T-cell (primary cell): ENCODE data around the gene MMP28. TPM values are rescaled to one million over a fixed set of nuclear protein-coding genes. Genes with fewer than 3 reads are reported as not detected.

Experiments
- ATAC-seq, 4 experiments: fragments of 200-7000 bp in 3 of 4; fragments of 150-1000 bp in 1 of 4; cut with Tn5 transposase; replicated peaks in 1 of 4; 1 replicate in 3 of 4; 2 replicates in 1 of 4; pipeline ENCODE4 v1.10.0; 2021; ENCODE audit warnings: moderate library complexity in 3 of 4, mild to moderate bottlenecking in 2 of 4, moderate number of reproducible peaks in 1 of 4
- CTCF ChIA-PET, 2 donors: fragments of 300-600 bp; sonication (Branson Sonifier 250); formaldehyde crosslinking; loops; one replicate each; lab custom pipeline; 2022; ENCODE audit warnings: antibody characterized with exemption in 2 of 2; lab: Charles Lee
- POLR2A ChIA-PET, 2 donors: fragments of 300-600 bp; sonication (Branson Sonifier 250); formaldehyde crosslinking; loops; one replicate each; lab custom pipeline; 2022; ENCODE audit warnings: antibody characterized with exemption in 2 of 2; lab: Charles Lee
- DNase-seq, 35 experiments: peaks; one replicate each; pipeline versions ENCODE4 v3.0.0 to v3.0.0-alpha.2; 2013 to 2023
- H3K27ac ChIP-seq: one replicate; pipeline ENCODE4 v1.5.1; 2013; ENCODE audit warnings: low read length
- H3K27me3 ChIP-seq, 2 experiments: replicated peaks in 1 of 2; 1 replicate in 1 of 2; 2 replicates in 1 of 2; pipeline versions ENCODE4 v1.6.1 to v1.7.0; 2013; ENCODE audit warnings: low read length in 1 of 2, mixed read lengths in 1 of 2; ENCODE audit not compliant: control insufficient read depth in 2 of 2, insufficient read depth in 2 of 2; ENCODE audit errors: extremely low read depth in 1 of 2
- H3K36me3 ChIP-seq, 2 donors: 1 replicate in 1 of 2; 2 replicates in 1 of 2; pipeline versions ENCODE4 v1.6.1 to v1.7.0; 2013; ENCODE audit warnings: low read length in 1 of 2; ENCODE audit not compliant: control insufficient read depth in 2 of 2, insufficient read depth in 1 of 2; ENCODE audit errors: extremely low read depth in 1 of 2
- H3K4me1 ChIP-seq, 2 experiments: 1 replicate in 1 of 2; 2 replicates in 1 of 2; pipeline versions ENCODE4 v1.6.1 to v1.7.0; 2013; ENCODE audit warnings: low read length in 2 of 2, mixed read lengths in 1 of 2; ENCODE audit not compliant: insufficient read depth in 2 of 2, control insufficient read depth in 1 of 2; ENCODE audit errors: extremely low read depth in 1 of 2
- H3K4me3 ChIP-seq, 2 donors: 1 replicate in 1 of 2; 2 replicates in 1 of 2; pipeline versions ENCODE4 v1.5.1 to v1.7.0; 2013; ENCODE audit warnings: mild to moderate bottlenecking in 2 of 2, low read length in 1 of 2, moderate library complexity in 1 of 2; ENCODE audit not compliant: control insufficient read depth in 1 of 2; ENCODE audit errors: extremely low read depth in 1 of 2
- H3K9me3 ChIP-seq: 2 replicates; pipeline ENCODE4 v1.7.0; 2013
- H3K27ac Mint-ChIP-seq, 2 donors: one replicate each; pipeline ENCODE4 v1.8.0; 2020 to 2021; ENCODE audit warnings: mild to moderate bottlenecking in 2 of 2, mixed read lengths in 2 of 2
- H3K27me3 Mint-ChIP-seq, 2 donors: one replicate each; pipeline ENCODE4 v1.8.0; 2021 to 2022; ENCODE audit warnings: mixed read lengths in 2 of 2
- H3K36me3 Mint-ChIP-seq: one replicate; pipeline ENCODE4 v1.8.0; 2021; ENCODE audit warnings: mixed read lengths
- H3K4me1 Mint-ChIP-seq, 3 donors: one replicate each; pipeline ENCODE4 v1.8.0; 2020 to 2022; ENCODE audit warnings: mixed read lengths in 3 of 3, mild to moderate bottlenecking in 1 of 3
- H3K4me3 Mint-ChIP-seq, 3 donors: one replicate each; pipeline ENCODE4 v1.8.0; 2020 to 2022; ENCODE audit warnings: mild to moderate bottlenecking in 3 of 3, mixed read lengths in 3 of 3, moderate library complexity in 3 of 3
- H3K9me3 Mint-ChIP-seq, 3 donors: one replicate each; pipeline ENCODE4 v1.8.0; 2020 to 2022; ENCODE audit warnings: mixed read lengths in 3 of 3
- WGBS: methylation state at CpG from one replicate; pipeline ENCODE4 v1.1.5; 2013; ENCODE audit warnings: missing lambda C conversion rate; ENCODE audit not compliant: insufficient coverage; 5-methylcytosine and 5-hydroxymethylcytosine counted together
- total RNA-seq, 35 experiments: library from RNA in 6 of 35; stranded (reverse) in 6 of 35; fragments of 120-200 nt in 1 of 35; gene quantifications; one replicate each; pipeline versions ENCODE4 v1.2.1 to v1.2.4 and lab custom pipeline; 2013 to 2026

MMP28 gene
- total RNA-seq, 5 donors from 2014 or later (not counting 1 experiment from before 2014, with no cell fraction given), result 3.4 to 11.4 (median 6.9) TPM

DNA sequence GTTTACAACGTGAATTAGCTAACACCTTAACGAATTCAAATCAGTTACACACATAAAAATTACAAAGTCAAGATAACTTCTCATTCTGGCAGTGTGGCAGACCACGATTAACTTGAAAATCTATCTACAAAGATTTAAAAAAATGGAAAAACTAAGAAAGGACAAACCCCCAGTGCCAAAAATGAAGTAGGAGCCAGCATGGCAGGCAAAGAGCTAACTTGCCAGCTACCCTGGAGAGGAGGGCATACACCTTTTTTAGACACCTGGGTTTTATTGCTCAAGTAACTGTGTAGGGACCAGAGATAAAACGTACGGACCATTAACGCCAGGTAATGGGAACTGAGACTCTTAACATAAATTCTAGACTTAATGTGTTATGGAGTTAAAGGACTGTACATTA, 16.3 kb upstream of the MMP28 start:
- peaks cover 21 to 29% of the 10 kb centered on the region in 2 experiments for H3K4me1 ChIP-seq
- no peaks in the 10 kb centered on the region for H3K27me3 ChIP-seq
- H3K9me3 Mint-ChIP-seq, result no peaks in the 10 kb centered on the region
- H3K4me3 ChIP-seq, result no peak overlapping the region
- CTCF ChIA-PET, result interaction anchor here in 1 of 2 donors (0.7 to 1.5 kb wide), 2 partner anchors 38 to 48 kb away, joined by 4 to 7 read pairs; no protein-coding TSS in a partner anchor
- DNase-seq, result no peak
- H3K27ac Mint-ChIP-seq, result peak overlapping the region; percentile 22 to 49
- no peaks in the 10 kb centered on the region for H3K27me3 Mint-ChIP-seq
- H3K9me3 ChIP-seq, result no peaks in the 10 kb centered on the region
- H3K36me3 ChIP-seq, result no peaks in the 10 kb centered on the region
- H3K27ac ChIP-seq, result no peak overlapping the region
- POLR2A ChIA-PET, result no interaction called here
- H3K4me1 Mint-ChIP-seq, result peaks cover 71 to 77% (median 72%) of the 10 kb centered on the region in 3 donors
- ATAC-seq, result no peak
- peak overlapping the region; percentile 37 to 92 (median 39) for H3K4me3 Mint-ChIP-seq
- peaks cover 10% of the 10 kb centered on the region for H3K36me3 Mint-ChIP-seq
- 60% methylated on average over 1 of the region's 6 CpGs for WGBS

DNA sequence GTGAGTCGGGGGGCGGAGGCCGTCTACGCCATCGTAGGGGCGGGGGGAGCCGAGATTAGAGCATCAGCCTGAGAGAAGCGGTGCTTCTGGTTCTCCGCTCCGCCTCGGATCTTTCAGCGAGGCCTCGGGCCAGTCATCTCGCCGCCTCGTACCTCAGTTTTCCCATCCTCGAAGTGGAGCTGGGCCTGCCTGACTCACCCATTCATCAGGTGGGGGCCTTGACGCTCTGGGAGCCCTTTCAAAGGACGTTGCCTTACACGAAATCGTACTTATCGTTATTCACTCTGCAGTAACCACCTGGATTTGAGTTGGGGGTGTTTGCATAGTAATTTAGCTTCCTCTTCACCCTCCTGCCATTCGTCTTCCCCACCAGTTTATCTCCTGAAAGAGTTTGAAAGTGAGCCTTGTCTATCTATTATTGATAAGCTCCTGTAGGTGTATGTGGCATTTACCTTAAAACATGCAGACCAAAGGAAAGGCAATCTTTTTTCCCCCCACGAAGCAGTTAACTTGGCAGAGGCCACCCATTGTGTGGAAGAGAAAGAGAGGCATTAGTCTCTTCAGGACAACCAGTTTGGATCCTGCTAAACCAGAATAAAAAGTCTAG, 14.5 kb upstream of the MMP28 start:
- H3K27ac Mint-ChIP-seq, result peak overlapping the region; percentile 99

DNA sequence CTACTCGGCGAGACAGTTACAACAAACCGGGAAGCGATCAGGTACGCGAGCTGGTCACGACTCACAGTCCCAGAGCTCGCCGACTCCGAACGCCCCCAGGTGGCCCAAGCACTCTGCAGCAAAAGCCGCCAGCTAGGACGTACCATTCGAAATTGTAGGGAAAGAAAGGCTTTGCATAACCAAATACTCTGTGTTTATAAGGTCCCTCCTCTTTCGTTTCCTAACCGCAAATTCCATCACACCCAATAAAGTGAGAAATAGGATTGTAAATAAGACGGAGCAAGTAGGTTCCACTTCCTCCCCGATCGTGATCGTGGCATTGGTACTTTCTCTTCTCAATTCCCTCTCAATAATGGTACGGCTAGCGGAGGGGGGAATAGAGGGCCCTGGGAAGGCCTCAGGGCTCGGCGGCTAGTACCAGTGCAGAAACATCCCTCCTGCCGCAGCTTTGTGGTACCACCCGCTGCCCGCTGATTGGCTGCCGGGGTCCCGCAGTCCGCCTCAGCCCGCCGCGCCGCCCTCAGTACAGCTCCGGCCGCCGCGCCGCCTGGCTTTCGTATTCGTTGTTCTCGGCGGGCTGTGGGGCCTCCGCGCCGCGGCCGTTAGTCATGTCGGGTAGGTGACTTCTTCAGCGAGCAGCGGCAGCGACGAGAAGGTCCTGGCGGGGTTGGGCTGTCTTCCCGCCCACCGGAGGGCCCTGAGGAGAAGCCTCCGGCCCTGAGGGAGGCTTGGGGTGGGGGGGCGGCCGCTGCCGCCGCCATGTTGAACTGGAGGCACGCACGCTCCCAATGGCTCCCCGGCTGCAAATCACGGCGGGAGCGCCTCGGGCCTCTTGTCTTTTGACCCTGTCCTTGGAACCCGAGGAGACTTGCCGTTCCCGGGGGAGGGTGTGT, 13.8 kb upstream of the MMP28 start, which contains the start of gene TAF15:
TSS of gene TAF15 (plus strand) at position 523 of the 893 bp plus-strand sequence. CDS start at position 609, 86 bp downstream.
- ATAC-seq (peak; percentile 91 to 93 (median 92)), DNase-seq (peak; percentile 81 to 98 (median 95))
- Histone ChIP-seq H3K27ac (peak within 1 kb of the TSS; percentile 84), H3K36me3 (no peaks in the 10 kb centered on the region), H3K4me1 (peaks cover 24 to 25% of the 10 kb centered on the region in 2 experiments), H3K4me3 (peak within 1 kb of the TSS; percentile 67 to 90), H3K9me3 (no peaks in the 10 kb centered on the region), H3K27me3 (no peaks in the 10 kb centered on the region)
- POLR2A ChIA-PET, result interaction anchor here (0.5 to 1.5 kb wide), 7 partner anchors 8 to 231 kb away, joined by 3 to 7 read pairs (median 3); partner anchors contain the start of gene PEX12 (in 1 of the 2)
- H3K27ac Mint-ChIP-seq, result peak within 1 kb of the TSS; percentile 99
- no peaks in the 10 kb centered on the region for H3K27me3 Mint-ChIP-seq
- H3K36me3 Mint-ChIP-seq, result peaks cover 10% of the 10 kb centered on the region
- H3K4me3 Mint-ChIP-seq, result peak within 1 kb of the TSS; percentile 92 to 93 (median 93)
- H3K4me1 Mint-ChIP-seq, result peaks cover 51 to 53% (median 53%) of the 10 kb centered on the region in 3 donors
- no peaks in the 10 kb centered on the region for H3K9me3 Mint-ChIP-seq
- CTCF ChIA-PET, result interaction anchor here (0.5 to 3.1 kb wide), 22 partner anchors 8 to 497 kb away, joined by 3 to 75 read pairs (median 4); no protein-coding TSS in a partner anchor
- 0% methylated on average over 48 of the region's 71 CpGs for WGBS

More for the DNA sequence above, 14.5 kb upstream of the MMP28 start:
- Histone ChIP-seq H3K4me1 (peaks cover 21 to 24% of the 10 kb centered on the region in 2 experiments), H3K36me3 (no peaks in the 10 kb centered on the region), H3K4me3 (peak overlapping the region; percentile 67 to 90), H3K27ac (peak overlapping the region; percentile 84), H3K9me3 (no peaks in the 10 kb centered on the region), H3K27me3 (no peaks in the 10 kb centered on the region)
- WGBS, result 2% methylated on average over 16 of the region's 24 CpGs
- H3K9me3 Mint-ChIP-seq, result no peaks in the 10 kb centered on the region
- DNase-seq, result no peak
- peaks cover 10% of the 10 kb centered on the region for H3K36me3 Mint-ChIP-seq
- POLR2A ChIA-PET, result interaction anchor here in 1 of 2 donors (1.5 kb wide), 1 partner anchor 46 kb away, joined by 7 read pairs; no protein-coding TSS in a partner anchor
- ATAC-seq, result peak in 2 of 4 experiments; percentile 3 to 5
- H3K4me3 Mint-ChIP-seq, result peak overlapping the region; percentile 92 to 93 (median 93)
- peaks cover 55 to 61% (median 55%) of the 10 kb centered on the region in 3 donors for H3K4me1 Mint-ChIP-seq
- no peaks in the 10 kb centered on the region for H3K27me3 Mint-ChIP-seq
- CTCF ChIA-PET, result interaction anchor here (0.6 to 3.1 kb wide), 6 partner anchors 9 to 387 kb away, joined by 3 to 75 read pairs (median 5); no protein-coding TSS in a partner anchor

DNA sequence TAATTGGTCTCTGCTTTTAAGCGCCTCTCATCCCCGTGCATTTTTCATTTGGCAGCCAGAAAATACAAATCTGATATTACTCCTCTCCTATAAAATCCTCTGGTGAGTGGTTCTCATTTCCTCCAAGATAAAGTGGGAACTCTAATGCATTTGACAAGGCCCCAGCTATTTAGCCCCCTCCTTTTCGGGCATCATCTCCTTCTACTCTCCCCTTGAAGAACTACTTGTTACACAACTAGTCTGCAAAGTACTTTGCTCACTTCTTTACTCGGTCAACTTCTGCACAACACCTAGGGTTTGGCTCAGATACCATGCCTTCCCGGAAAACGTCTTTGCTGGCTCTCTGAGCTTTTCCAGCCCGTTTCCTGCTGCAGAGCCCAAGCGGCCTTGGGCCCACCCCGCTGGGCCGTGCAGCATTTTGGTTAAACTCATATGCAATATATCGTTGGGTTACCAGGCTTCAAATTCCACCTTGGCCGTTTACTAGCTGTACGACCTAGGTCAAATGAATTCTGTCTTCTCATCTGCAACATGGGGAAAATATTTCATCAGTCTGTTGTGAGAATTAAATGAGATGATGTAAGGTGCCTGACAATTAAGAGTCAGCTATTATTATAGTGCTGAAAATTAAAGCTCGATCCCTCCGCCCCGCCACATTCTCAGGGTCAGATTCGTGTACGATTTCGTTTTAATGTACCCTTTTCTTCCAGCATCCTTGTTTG, 13.0 kb upstream of the MMP28 start:
- CTCF ChIA-PET, result interaction anchor here (0.6 to 3.1 kb wide), 21 partner anchors 9 to 847 kb away, joined by 3 to 75 read pairs (median 4); partner anchors contain the start of genes CCT6B (in 1 of the 2) and ZNF830 (in 1 of the 2)
- 41% methylated on average over 14 of the region's 19 CpGs for WGBS

DNA sequence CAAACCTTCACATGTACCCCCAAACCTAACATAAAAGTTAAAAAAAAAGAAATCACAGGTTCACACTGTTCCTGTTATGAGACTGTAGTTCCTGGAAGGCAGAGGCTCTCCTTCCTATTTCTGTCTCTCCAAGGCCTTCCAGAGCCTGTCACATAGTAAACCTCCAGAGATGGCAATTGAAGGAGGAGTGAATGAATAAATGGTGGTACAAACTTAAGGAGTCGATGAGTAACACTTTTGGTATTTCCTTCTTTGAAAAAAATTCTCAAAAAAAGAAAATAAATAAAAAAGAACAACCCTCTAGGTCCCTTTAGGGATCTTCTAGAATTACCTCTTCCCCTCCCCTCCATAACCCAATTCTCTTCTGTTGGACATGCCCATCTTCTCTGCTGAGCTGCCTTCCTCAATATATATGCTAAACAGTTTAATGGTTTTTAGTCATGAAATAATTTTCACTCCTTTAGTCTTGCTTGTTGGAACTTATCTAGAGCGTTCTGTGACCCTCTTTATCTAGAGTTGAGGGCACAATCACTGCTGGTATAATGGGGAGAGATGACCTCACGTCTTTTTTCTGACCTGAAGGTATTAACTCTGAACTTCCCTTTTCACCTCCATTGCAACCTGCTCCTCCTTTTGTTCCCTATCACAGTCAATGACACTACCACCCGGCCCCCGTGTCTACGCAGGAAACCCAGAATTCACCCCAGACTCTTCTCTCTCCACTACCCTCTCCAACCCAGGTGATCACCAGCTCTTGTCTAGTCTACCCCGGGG, 12.1 kb upstream of the MMP28 start:
- peaks cover 42 to 48% (median 46%) of the 10 kb centered on the region in 3 donors for H3K4me1 Mint-ChIP-seq

More for the DNA sequence above, 13.0 kb upstream of the MMP28 start:
- Histone ChIP-seq H3K9me3 (no peaks in the 10 kb centered on the region), H3K4me1 (peaks cover 24 to 25% of the 10 kb centered on the region in 2 experiments), H3K27me3 (no peaks in the 10 kb centered on the region), H3K36me3 (no peaks in the 10 kb centered on the region), H3K27ac (peak overlapping the region; percentile 84), H3K4me3 (peak overlapping the region; percentile 67 to 90)
- H3K4me3 Mint-ChIP-seq, result peak overlapping the region; percentile 92 to 93 (median 93)
- peaks cover 44 to 48% (median 46%) of the 10 kb centered on the region in 3 donors for H3K4me1 Mint-ChIP-seq
- ATAC-seq (no peak), DNase-seq (peak in 1 of 35 experiments; percentile 6)
- POLR2A ChIA-PET, result interaction anchor here (0.5 to 1.5 kb wide), 6 partner anchors 8 to 230 kb away, joined by 3 to 7 read pairs (median 4); partner anchors contain the start of gene PEX12 (in 1 of the 2)
- peaks cover 5% of the 10 kb centered on the region for H3K36me3 Mint-ChIP-seq
- peak overlapping the region; percentile 99 for H3K27ac Mint-ChIP-seq
- no peaks in the 10 kb centered on the region for H3K27me3 Mint-ChIP-seq
- H3K9me3 Mint-ChIP-seq, result no peaks in the 10 kb centered on the region

More for the DNA sequence above, 12.1 kb upstream of the MMP28 start:
- Mint-ChIP-seq H3K4me3 (peak overlapping the region in 2 of 3 donors; percentile 92 to 93), H3K36me3 (no peaks in the 10 kb centered on the region), H3K27ac (peak overlapping the region; percentile 99), H3K9me3 (no peaks in the 10 kb centered on the region), H3K27me3 (no peaks in the 10 kb centered on the region)
- no peaks in the 10 kb centered on the region for H3K9me3 ChIP-seq
- H3K27ac ChIP-seq, result peak overlapping the region; percentile 84
- H3K27me3 ChIP-seq, result no peaks in the 10 kb centered on the region
- no peaks in the 10 kb centered on the region for H3K36me3 ChIP-seq
- no peak for ATAC-seq
- H3K4me1 ChIP-seq, result peaks cover 22 to 24% of the 10 kb centered on the region in 2 experiments
- no peak for DNase-seq
- WGBS, result 96% methylated on average over 4 of the region's 7 CpGs
- H3K4me3 ChIP-seq, result no peak overlapping the region
- CTCF ChIA-PET, result interaction anchor here (0.7 to 3.1 kb wide), 7 partner anchors 11 to 846 kb away, joined by 3 to 75 read pairs (median 5); partner anchors contain the start of genes CCT6B (in 1 of the 2) and ZNF830 (in 1 of the 2)
- POLR2A ChIA-PET, result interaction anchor here (1.2 kb wide), 2 partner anchors 13 to 43 kb away, joined by 3 to 4 read pairs; no protein-coding TSS in a partner anchor
